ENCODE measurements around the gene SLC29A3. TPM values are rescaled to one million over a fixed set of nuclear protein-coding genes. Genes with fewer than 3 reads are reported as not detected.
"Not testable (repeated sequence)": the region's sequence is repeated elsewhere in the genome, so short reads cannot be mapped to it uniquely, and the experiment has no call there.

The SLC29A3 gene
- total and polyA plus RNA-seq, 10 of the 15 experiments (the other 5 are each of a cell fraction or from before 2014, with no cell fraction given) = 1.5 to 4.0 (median 2.7) TPM

DNA sequence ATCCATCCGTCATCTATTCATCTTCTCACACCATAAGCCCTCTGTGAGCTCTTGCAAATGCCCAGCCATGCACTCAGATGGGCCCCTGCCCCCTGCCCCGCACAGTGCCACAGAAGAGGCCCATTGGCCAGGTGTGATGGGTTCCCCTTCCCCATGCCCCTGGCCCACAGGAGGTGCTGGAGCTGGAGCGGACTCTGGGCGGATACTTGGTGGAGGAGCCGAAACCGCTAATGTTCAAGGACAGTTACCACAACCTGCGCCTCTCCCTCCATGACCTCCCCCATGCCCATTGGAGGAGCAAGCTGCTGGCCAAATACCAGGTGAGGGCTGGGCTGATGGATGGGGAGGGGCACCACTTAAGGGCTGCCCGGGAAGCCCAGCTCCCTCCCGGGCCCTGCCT is 23.4 kb upstream of the SLC29A3 start (continued):
- TF ChIP-seq, protein P1, sequence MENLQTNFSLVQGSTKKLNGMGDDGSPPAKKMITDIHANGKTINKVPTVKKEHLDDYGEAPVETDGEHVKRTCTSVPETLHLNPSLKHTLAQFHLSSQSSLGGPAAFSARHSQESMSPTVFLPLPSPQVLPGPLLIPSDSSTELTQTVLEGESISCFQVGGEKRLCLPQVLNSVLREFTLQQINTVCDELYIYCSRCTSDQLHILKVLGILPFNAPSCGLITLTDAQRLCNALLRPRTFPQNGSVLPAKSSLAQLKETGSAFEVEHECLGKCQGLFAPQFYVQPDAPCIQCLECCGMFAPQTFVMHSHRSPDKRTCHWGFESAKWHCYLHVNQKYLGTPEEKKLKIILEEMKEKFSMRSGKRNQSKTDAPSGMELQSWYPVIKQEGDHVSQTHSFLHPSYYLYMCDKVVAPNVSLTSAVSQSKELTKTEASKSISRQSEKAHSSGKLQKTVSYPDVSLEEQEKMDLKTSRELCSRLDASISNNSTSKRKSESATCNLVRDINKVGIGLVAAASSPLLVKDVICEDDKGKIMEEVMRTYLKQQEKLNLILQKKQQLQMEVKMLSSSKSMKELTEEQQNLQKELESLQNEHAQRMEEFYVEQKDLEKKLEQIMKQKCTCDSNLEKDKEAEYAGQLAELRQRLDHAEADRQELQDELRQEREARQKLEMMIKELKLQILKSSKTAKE (IDR thresholded peaks at IDR 0.05; ENCODE audit: low read depth, poor library complexity, severe bottlenecking) = no peak
- no peak for TF ChIP-seq RAD21 (IDR thresholded peaks at IDR 0.05; ENCODE audit: insufficient read depth, low read depth, low read length)

DNA sequence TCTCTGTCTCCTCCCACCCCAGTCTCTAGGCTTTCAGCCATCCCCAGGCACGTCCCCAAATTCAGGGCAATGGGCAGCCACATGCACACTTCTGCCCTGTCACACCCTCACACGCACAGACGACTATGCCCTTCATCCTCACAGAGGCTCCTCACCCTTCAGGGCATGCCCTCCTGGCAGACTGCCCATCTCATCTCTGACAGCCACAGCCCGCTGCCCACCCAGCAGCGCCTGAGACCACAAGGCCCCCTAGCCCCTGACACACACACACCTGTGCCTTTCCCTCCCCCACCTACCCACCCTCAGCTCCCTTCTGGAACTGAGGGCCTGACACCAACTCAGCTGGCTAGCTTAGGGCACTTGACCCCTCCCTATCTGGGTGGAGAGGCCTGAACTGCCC is 23.0 kb upstream of the SLC29A3 start:
- in situ Hi-C loops (cut with MboI) = no loop called here
- Histone ChIP-seq H2AFZ (ENCODE audit: control insufficient read depth, low read depth, low read length) (no peak overlapping the region), H3K9me3 (replicated peaks; ENCODE audit: control insufficient read depth, insufficient read depth, low read length) (no peaks in the 10 kb centered on the region), H4K20me1 (ENCODE audit: control insufficient read depth, insufficient read depth) (no peaks in the 10 kb centered on the region), H3K4me3 (no peak overlapping the region), H3K4me2 (ENCODE audit: control insufficient read depth, insufficient read depth) (no peak overlapping the region), H3K4me1 (ENCODE audit: control insufficient read depth, insufficient read depth, low read length) (no peaks in the 10 kb centered on the region), H3K27me3 (replicated peaks in 1 of 2; ENCODE audit: control insufficient read depth in 2 of 2, insufficient read depth in 2 of 2, low read length in 1 of 2) (peaks cover 2 to 5% of the 10 kb centered on the region in 2 experiments; a peak in 3 of 4 replicates), H3K9ac (ENCODE audit: control insufficient read depth, insufficient read depth, low read length) (no peak overlapping the region), H3K79me2 (ENCODE audit: control insufficient read depth, insufficient read depth, low read length) (no peaks in the 10 kb centered on the region), H3K36me3 (ENCODE audit: control insufficient read depth in 2 of 2, insufficient read depth in 2 of 2, low read length in 1 of 2) (no peaks in the 10 kb centered on the region), H3K27ac (ENCODE audit: control insufficient read depth, insufficient read depth) (no peak overlapping the region)
- no peak for ATAC-seq
- intact Hi-C loops (cut with micrococcal nuclease; ENCODE audit: unreplicated experiment) = no loop called here
- POLR2A ChIA-PET = no interaction called here
- RAD21 ChIA-PET (ENCODE audit: unreplicated experiment) = no interaction called here
- TF ChIP-seq ZSCAN29 (IDR thresholded peaks at IDR 0.05) (no peak), CEBPB (IDR thresholded peaks at IDR 0.05; ENCODE audit: borderline replicate concordance in 1 of 2, low read depth in 2 of 2, low read length in 2 of 2) (no peak)
- TF ChIP-seq, protein P2, sequence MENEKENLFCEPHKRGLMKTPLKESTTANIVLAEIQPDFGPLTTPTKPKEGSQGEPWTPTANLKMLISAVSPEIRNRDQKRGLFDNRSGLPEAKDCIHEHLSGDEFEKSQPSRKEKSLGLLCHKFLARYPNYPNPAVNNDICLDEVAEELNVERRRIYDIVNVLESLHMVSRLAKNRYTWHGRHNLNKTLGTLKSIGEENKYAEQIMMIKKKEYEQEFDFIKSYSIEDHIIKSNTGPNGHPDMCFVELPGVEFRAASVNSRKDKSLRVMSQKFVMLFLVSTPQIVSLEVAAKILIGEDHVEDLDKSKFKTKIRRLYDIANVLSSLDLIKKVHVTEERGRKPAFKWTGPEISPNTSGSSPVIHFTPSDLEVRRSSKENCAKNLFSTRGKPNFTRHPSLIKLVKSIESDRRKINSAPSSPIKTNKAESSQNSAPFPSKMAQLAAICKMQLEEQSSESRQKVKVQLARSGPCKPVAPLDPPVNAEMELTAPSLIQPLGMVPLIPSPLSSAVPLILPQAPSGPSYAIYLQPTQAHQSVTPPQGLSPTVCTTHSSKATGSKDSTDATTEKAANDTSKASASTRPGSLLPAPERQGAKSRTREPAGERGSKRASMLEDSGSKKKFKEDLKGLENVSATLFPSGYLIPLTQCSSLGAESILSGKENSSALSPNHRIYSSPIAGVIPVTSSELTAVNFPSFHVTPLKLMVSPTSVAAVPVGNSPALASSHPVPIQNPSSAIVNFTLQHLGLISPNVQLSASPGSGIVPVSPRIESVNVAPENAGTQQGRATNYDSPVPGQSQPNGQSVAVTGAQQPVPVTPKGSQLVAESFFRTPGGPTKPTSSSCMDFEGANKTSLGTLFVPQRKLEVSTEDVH (IDR thresholded peaks at IDR 0.05; ENCODE audit: low read depth, partially characterized antibody) = no peak
- TF ChIP-seq, protein P1 (IDR thresholded peaks at IDR 0.05; ENCODE audit: low read depth, poor library complexity, severe bottlenecking) = no peak
- SMC1A ChIA-PET (ENCODE audit: uncharacterized antibody, unreplicated experiment) = no interaction called here
- no TSS peak for BruUV-seq (replicated peaks)
- DNase-seq (ENCODE audit: low read depth, low spot score) = no peak
- WGBS (ENCODE audit: insufficient coverage, insufficient replicate concordance, low lambda C conversion rate, missing lambda C conversion rate) = 0% methylated on average over 5 of the region's 5 CpGs
- CTCF ChIA-PET = no interaction called here
- FAIRE-seq = no peak

DNA sequence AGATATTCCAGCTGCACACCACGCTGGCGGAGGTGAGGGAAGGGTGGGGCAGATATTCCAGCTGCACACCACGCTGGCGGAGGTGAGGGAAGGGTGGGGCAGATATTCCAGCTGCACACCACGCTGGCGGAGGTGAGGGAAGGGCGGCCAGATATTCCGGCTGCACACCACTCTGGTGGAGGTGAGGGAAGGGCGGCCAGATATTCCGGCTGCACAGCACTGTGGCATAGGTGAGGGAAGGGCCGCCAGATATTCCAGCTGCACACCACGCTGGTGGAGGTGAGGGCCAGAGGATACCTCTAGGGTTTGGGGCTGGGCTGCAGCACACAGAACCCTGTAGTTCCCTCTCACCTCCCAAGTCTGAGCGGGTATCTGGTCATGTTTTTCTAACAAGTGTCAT is 22.2 kb upstream of the SLC29A3 start:
- not testable (repeated sequence) for ATAC-seq

More for the DNA sequence above, 22.2 kb upstream of the SLC29A3 start:
- intact Hi-C loops (cut with micrococcal nuclease; ENCODE audit: unreplicated experiment); POLR2A ChIA-PET; H3K36me3 ChIP-seq (ENCODE audit: control insufficient read depth in 2 of 2, insufficient read depth in 2 of 2, low read length in 1 of 2); H3K27ac ChIP-seq (ENCODE audit: control insufficient read depth, insufficient read depth); in situ Hi-C loops (cut with MboI); H3K4me3 ChIP-seq; H3K4me1 ChIP-seq (ENCODE audit: control insufficient read depth, insufficient read depth, low read length); H3K27me3 ChIP-seq (replicated peaks in 1 of 2; ENCODE audit: control insufficient read depth in 2 of 2, insufficient read depth in 2 of 2, low read length in 1 of 2); SMC1A ChIA-PET (ENCODE audit: uncharacterized antibody, unreplicated experiment); H4K20me1 ChIP-seq (ENCODE audit: control insufficient read depth, insufficient read depth); RAD21 ChIA-PET (ENCODE audit: unreplicated experiment); H2AFZ ChIP-seq (ENCODE audit: control insufficient read depth, low read depth, low read length); BruUV-seq (replicated peaks); FAIRE-seq; DNase-seq (ENCODE audit: low read depth, low spot score); H3K9ac ChIP-seq (ENCODE audit: control insufficient read depth, insufficient read depth, low read length); H3K9me3 ChIP-seq (replicated peaks; ENCODE audit: control insufficient read depth, insufficient read depth, low read length); H3K79me2 ChIP-seq (ENCODE audit: control insufficient read depth, insufficient read depth, low read length); CTCF ChIA-PET; H3K4me2 ChIP-seq (ENCODE audit: control insufficient read depth, insufficient read depth): not testable (repeated sequence)
- 41% methylated on average over 13 of the region's 13 CpGs for WGBS (ENCODE audit: insufficient coverage, insufficient replicate concordance, low lambda C conversion rate, missing lambda C conversion rate)

Data from GM12878 (cell line).